GM19240 (cell line): ENCODE measurements around the gene ZNF282.

Source experiments
- DNase-seq: peaks from one replicate; pipeline ENCODE4 v3.0.0; 2011; ENCODE audit warnings: low spot score; ENCODE audit not compliant: insufficient read length

ZNF282 gene

DNA sequence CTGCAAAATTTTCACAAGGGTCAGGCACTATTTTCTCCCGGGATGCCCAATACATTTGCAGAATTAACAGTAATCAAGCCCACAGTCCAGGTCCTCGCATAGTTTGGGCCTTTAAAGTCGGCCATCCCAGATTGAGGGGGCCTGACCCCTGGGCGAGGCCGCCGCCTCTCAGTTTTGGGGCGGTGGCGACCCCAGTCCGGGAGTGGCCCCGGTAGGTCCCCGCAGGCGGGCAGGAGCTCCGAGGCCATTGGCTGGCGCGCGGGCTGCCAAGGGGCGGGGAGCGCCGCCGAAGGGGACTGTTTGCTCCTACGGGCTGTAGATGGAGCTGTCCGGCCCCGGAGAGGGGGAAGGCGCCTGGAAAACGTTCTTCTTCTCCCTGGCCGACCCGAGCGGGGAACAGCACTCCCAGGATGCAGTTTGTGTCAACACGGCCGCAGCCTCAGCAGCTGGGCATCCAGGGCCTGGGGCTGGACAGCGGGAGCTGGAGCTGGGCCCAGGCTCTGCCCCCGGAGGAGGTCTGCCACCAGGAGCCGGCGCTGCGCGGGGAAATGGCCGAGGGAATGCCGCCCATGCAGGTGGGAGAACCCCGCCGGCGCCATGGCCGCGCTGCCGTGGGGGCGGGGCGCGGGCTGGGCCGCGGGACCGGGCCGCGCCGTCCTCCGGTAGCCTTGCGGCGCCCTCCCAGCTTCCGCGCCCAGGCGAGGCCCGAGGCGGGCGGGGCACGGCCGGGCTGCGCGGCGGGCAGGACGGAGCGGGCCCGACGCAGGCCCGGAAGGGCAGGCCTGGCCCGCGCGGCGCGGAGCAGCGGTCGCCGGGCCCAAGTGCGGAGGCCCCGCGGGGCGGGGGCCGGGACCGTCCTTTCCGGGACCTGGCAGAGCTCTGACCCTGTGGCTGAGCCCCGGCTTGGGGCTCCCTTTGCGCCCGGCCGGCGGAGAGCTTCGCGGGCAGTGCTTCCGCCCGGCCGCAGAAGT lies at the start of gene ZNF282:
Gene ZNF282, plus strand, starts transcription at position 367 of the 971 bp plus-strand sequence. Its CDS starts 44 bp downstream, at position 411.
- DNase-seq = peak; percentile 92

DNA sequence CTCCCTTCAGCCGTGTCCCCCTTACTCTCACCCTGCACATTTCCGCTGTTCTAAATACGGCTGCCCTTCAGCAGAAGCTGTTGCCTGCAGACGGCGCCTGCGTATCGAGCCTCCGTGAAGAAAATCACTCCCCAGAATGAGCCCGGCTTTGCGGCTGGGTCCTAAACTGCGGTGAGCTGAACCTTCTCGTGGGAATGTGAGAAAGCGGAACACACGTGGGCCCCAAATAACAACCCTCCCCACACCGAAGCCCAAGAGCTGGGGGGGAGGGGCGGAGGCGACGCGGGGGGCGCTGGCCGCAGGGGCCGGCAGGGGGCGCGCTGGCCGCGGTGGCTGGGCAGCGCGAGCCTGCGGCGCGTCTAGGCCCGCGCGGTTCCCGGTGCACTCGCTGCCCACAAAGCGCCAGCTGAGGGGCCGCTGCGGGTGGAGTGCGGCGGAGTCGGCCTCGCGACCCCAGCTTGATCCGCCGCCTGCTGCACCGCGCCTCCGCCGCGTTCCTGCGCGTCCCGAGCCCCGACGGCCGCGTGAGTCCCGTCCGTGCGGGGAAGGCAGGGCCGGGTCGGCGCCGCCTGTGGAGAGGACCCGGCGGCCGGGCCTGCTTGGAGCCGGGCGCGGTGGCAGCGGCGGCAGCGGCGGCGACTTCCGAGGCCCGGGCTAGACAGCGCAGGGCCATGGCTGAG lies 48.1 kb upstream of the ZNF282 start, which contains the start of gene ZNF398:
Gene ZNF398, plus strand, starts transcription at position 382 of the 680 bp plus-strand sequence. Its CDS starts 290 bp downstream, at position 672.
- DNase-seq = peak; percentile 82

DNA sequence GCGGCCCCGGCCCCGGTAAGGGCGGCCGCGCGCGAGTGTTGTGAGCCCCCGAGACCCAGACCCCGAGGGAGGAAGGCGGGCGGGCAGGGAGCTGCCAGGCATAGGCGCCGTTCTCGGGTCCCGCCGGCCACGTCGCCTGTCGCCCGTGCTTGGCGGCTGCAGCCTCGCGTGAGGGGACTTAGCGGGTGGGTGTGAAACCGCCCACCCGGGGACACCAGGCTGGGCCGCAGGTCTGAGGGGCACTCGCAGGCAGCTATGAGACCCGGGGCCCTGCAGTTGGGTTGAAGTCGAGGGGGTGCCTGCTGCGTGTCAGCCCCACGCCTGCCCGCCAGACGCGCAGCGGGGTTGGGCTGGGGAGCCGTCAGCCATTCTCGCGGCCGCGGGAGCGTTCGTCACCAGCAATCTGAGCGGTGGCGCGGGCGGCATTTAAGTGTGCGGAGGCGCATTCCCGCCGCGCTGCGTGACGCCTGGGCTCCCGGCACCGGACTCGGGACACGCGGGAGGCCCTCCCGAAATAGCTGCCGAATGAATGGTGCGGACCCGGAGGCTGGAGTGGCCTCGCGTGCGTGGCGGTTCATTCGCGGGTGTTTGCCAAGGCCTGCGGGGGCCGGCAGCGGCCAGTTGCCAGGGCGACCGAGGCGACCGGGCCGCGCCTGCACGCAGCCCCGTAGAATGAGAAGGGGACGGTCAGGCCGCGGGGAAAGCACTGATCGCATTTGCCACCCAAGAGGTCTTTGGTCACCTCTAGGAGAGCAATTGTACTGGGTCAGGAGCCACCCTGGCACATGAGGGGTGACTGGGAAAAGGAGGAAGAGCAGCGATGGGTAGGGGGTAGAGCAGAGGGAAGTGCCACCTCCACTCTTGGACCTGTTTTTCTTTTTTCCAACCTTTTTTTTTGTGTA lies 47.3 kb upstream of the ZNF282 start:
- peak; percentile 38 for DNase-seq

DNA sequence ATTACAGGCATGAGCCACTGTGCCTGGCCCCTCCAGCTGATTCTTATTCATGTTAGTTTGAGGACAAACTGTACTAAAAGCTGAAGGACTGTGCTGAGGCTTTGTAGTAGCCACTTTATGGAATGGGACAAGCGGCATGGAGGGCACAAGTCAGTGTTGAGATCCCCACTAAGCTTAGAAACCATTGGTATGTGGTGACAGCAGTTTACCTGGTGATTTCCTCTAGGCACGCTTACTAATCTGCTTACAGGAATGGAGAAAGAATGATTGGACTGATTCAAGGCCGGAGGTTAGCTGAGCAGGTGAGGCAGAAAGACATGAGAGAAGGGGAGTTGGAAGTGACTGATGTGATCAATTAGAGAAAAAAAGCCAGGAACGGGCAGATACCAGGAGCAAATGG lies 44.4 kb upstream of the ZNF282 start:
- DNase-seq = no peak

DNA sequence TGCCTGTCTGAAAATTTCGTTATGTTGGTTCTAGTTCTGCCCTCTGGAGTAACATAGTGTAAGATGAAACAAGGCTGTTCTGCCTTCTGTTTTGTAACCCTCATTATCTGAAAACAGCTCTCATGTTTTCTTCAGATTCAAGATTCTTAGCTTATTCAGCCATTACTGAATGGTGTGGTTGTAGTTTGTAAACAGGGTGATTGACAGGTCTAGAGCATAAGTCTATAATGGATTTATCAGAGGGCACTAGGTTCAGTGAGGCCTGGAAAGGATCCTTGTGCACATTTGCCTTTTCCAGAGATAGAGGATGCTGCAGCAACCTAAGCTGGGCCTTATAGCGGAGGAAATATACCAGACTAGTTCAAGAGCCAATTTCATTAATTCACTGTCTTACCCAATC lies 42.0 kb upstream of the ZNF282 start:
- no peak for DNase-seq

DNA sequence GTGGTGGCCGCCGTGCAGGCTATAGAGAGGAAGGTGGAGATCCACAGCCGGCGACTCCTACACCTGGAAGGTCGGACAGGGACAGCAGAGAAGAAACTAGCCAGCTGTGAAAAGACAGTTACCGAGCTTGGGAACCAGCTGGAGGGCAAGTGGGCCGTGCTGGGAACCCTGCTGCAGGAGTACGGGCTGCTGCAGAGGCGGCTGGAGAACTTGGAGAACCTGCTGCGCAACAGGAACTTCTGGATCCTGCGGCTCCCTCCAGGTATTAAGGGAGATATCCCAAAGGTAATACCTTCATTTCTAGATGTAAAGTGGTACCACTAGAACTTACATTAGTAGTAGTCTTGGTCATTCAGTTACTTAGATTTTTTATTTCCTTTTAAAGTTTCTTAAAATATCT lies 41.3 kb upstream of the ZNF282 start:
- DNase-seq = no peak

DNA sequence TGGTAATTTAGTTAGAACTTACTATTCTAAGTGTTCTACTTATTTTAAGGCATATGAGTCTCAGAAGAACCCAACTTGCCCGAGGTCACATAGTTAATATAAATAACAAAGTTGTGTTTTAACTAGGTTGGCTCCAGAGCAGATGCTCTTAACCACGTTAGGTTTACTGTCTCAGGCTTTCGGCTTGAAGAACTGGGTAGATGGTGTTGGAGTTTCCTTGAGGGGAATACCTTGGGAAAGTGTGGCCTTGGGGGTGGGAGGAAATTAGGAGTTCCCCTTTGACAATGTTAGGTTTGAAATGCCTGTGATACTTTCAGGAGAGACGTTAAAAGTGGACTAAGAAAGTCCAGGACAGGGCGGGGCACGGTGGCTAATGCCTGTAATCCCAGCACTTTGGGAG lies 38.4 kb upstream of the ZNF282 start:
- DNase-seq = no peak

DNA sequence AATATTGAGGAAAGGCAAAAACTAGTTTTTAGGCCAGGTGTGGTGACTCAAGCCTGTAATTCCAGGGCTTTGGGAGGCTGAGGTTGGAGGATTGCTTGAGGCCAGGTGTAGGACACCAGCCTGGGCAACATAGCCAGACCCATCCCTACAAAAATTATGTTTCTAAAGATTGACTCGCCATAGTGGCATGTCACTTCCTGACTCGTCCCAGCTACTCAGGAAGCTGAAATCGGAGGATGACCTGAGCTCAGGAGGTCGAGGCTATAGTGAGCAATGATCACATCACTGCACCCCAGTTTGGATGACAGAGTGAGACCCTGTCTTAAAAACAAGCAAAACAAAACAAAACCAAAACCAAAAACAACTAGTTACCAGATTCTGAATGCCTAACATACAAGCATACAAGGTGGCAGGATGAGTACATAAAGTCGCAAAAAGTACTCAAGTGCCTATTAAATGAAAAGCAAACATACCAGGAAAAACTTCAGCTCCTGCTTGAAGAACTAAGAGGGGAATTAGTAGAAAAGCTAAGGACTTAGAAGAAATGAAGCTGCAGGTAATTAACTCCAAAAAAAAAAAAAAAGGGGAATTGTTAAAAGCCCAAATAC lies 34.0 kb upstream of the ZNF282 start:
- no peak for DNase-seq

DNA sequence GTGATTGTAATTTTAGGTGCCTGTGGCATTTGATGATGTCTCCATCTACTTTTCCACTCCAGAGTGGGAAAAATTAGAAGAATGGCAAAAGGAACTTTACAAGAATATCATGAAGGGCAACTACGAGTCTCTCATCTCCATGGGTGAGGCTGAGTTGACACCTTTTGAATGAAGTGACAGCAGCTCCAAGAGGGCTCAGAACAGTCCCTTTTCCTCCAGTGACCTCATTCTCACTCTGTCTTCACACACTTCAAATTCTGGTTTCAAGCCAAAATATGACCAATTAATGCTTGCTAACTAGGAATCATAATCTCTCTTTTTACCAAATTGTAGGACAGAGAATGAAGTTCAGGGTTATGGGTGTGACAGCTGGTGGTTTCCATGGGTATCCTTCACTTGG lies 29.2 kb upstream of the ZNF282 start:
- no peak for DNase-seq

DNA sequence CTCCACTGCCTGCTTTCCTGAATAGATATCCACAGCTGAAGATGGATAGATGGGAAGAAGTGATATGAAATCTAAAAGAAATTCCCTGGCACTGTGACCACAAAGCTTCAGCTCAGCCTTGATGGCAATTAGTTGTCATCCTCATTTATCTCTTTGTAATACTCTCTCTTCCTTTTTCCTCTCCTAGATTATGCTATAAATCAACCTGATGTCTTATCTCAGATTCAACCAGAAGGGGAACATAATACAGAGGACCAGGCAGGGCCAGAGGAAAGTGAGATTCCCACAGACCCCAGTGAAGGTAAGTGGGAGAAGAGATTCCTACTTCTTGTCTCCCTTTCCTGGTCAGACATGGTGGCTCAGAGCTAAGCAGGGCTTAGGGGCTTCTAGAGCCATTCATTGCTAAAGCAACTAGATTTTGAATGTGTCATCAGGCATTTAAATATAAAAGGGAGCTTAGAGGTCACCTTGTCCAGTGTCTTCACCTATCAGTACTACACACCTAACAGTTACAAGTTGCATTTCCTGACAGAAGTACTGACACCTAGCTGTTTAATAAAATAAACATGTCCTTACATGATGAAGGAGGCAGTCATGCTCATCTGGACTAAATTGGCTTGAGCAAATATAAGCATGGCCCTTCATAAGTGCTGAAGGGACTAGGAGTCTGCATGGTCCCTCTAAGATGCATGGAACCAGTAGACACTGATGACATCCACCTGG lies 28.6 kb upstream of the ZNF282 start:
- DNase-seq = no peak

DNA sequence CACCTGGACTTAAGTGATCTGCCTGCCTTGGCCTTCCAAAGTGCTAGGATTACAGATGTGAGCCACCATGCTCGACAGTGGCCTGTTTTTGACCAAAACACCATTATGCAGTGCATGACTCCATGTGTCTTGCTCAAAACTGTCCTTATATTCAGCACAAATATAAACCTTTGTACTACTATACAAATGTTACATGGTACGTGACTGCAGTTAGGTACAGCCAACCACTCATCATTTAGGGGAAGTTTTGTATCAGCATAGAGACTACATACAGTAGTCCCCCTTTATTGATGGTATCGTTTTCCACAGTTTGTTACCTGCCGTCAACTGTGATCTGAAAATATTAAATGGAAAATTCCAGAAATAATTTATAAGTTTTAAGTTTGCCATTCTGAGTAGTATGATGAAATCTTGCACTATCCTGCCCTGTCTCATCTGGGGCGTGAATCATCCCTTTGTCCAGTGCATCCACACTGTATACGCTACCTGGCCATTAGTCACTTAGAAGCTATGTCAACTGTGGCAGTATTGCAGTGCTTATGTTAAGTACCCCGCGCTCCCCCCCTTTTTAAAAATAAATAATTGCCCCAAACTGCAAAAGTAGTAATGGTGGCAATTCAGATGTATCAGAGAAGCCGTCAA lies 23.3 kb upstream of the ZNF282 start:
- DNase-seq = no peak

DNA sequence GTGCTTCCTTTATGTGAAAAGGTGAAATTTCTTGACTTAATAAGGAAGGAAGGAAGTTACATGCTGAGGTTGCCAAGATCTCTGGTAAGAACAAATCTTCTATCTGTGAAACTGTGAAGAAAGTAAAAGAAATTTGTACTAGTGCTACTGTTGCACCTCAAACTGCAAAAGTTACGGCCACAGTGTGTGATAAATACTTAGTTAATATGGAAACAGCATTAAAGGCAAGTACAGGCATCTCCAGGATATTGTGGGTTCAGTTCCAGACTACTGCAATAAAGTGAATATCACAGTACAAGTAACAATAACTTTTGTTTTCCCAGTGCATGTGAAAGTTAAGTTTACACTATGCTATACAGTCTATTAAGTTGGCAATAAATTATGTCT lies 22.8 kb upstream of the ZNF282 start:
- DNase-seq = no peak

DNA sequence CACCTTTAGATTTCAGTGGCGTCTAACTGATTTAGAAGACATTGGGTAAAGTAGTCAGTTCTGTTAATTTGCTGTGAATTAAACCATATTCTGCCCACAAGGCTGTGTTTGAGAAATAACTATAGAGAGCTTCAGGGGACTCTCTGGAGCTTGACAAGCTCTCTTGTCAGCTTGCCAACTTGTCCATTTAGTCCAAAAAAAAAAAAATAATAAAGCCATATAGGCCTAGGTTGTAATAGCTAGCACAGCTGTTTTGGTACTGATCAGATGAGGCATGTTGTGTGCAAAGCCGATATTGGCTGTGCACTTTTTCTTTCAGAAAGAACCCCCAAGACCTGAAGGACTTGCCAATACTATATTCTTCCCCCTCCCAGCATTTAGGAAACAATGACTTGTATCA lies 20.2 kb upstream of the ZNF282 start:
- DNase-seq = no peak

DNA sequence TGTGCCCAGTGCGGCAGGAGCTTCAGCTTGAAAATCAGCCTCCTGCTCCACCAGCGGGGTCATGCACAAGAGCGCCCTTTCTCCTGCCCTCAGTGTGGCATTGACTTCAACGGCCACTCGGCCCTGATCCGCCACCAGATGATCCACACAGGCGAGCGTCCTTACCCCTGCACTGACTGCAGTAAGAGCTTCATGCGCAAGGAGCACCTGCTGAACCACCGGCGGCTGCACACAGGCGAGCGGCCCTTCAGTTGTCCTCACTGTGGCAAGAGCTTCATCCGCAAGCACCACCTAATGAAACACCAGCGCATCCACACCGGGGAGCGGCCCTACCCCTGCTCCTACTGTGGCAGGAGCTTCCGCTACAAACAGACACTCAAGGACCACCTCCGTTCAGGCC lies 16.1 kb upstream of the ZNF282 start:
- DNase-seq = no peak

DNA sequence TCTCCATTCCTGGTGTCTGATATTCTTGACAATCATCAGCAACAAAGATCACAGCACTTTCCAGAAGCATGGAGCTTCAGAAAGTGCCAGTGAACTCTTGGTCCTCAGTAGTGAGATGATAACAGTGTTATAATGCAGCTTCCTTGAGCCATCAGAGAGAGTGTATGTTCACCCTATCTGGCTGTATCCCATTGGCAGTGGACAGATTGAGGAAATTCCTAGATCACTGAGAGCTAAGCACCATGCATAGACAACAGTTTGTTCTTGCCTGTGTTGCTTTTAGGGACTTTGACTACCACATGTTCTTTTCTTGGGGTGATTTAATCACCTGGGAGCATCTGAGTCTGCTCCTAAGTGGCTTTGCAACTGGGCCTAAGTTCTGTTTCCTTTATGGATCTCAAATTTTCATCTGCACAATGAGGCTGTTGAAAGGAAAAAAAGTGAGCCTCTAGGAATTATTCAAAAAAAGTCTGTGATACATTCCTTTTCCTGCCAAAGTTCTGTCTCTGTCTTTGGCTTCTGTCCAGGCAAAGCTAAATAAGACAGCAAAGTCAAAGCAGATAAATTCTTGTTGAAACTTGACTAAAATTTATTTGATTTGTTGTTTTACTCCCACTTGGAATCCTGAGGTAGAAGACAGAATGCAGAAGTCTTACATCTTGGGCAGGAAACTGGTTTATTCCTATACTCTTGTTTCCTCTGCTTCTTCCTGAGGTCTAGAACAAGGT lies 14.5 kb upstream of the ZNF282 start:
- no peak for DNase-seq

DNA sequence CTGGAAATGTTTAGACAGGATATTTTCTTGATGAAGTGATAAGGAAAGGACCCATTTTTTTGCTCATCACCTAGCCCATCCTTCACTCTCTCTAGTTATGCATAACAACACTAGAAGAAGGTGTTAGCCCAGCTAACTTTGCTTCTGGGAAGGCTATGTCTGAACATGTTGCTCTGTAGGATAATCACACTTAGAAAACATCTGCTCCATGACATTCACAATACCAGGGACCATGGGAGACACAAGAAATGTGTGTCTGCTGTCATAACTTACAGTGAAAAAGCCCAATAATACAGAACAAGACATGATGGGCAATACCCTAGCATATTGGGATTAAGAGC lies 13.9 kb upstream of the ZNF282 start:
- DNase-seq = no peak

DNA sequence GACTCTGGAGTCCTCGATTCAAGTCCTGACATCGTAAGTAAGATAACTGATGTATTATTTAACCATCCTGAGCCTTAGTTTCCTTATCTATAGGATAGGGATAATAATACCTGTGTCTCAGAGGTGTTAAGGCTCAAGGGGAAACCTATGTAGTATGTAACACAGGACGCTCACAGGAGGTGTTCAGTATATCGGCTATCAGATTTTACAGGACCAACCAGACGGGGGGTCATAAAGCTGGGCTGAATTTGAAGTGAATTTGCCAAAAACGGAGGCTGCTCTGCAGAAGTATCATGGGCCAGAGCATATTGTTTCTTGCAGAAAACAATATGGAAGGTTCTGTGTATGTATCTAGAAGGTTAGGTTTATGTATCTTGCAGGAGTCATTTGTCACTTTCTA lies 11.1 kb upstream of the ZNF282 start:
- no peak for DNase-seq

DNA sequence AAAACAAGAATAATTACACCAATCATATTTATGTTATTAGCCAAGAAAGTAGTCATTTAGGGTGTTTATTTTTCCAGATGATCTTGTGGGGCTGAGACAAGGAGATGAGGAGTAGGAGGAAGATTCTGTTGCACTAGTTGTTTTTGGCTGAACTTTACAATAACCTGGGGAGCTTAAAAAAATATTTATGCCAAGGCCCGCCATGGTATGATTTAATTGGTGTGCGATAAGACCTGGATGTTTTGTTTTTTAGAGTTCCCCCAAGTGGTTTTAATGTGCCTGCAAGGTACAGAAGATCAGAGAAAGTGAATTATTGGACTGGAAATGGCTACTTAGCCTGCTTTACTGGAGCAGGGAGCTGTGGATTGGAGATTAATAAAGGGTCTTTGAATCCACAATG lies 7.1 kb upstream of the ZNF282 start:
- no peak for DNase-seq

DNA sequence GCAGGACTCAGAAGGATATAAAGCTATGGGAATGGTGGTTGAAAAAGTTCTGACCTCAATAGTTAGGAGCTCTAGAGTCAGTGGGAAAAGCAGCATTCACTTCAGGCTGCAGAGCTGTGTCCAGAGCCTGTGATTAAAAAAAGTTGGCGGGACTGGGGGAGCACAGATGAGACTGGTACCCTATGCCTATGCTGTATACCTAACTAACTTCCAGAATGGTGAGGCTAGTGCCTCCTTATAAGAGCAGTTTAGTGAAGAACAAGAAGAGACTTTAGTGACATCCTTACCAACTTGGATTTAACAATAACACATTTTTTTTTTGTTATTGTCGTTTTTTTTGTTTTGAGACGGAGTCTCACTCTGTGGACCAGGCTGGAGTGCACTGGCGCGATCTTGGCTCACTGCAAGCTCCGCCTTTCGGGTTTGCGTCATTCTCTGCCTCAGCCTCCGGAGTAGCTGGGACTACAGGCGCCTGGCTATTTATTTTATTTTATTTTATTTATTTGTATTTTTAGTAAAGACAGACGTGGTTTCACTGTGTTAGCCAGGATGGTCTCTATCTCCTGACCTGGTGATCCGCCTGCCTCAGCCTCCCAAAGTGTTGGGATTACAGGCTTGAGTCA lies 6.6 kb upstream of the ZNF282 start:
- DNase-seq = no peak
